ENCODE measurements around the gene PTPRM.

DNA sequence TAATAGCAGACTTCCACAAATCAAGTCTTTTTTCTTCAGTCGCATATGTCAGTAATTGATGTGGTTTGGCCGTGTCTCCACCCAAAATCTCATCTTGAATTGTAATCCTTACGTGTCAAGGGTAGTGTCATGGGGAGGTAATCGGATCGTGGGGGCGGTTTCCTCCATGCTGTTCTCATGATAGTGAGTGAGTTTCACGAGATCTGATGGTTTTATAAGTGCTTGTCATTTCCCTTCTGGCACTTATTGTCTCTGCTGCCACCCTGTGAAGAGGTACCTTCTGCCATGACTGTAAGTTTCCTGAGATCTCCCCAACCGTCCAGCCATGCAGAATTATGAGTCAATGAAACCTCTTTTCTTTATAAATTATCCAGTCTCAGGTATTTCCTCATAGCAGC is 478.8 kb downstream of the PTPRM start:
- TF ChIP-seq CTCF (IDR thresholded peaks at IDR 0.05): no peak
- no peak for TF ChIP-seq POLR2A (IDR thresholded peaks at IDR 0.05)
